GM23248 (cell line): Measurements from ENCODE around the gene ATG16L2. TPM values are rescaled to one million over a fixed set of nuclear protein-coding genes. Genes with fewer than 3 reads are reported as not detected.

Experiments used
- DNase-seq: peaks from one replicate; pipeline ENCODE4 v3.0.0-alpha.2; 2015
- H2AFZ ChIP-seq: fragments of 200-600 bp; sonication (generic); 2 replicates; pipeline ENCODE4 v1.6.1; 2016; ENCODE audit warnings: antibody characterized with exemption
- H3F3A ChIP-seq: fragments of 200-600 bp; sonication (generic); 2 replicates; pipeline ENCODE4 v1.6.1; 2016; ENCODE audit warnings: mild to moderate bottlenecking, antibody characterized with exemption, mixed run types; ENCODE audit not compliant: insufficient read depth
- H3K27ac ChIP-seq: fragments of 200-600 bp; sonication (generic); 2 replicates; pipeline ENCODE4 v1.5.1; 2016; ENCODE audit warnings: mild to moderate bottlenecking
- H3K27me3 ChIP-seq: fragments of 200-600 bp; sonication (generic); replicated peaks from 2 replicates; pipeline ENCODE4 v1.6.1; 2016; ENCODE audit warnings: mild to moderate bottlenecking; ENCODE audit not compliant: insufficient read depth
- H3K36me3 ChIP-seq: fragments of 200-600 bp; sonication (generic); 2 replicates; pipeline ENCODE4 v1.6.1; 2016; ENCODE audit warnings: low read depth, mild to moderate bottlenecking
- H3K4me1 ChIP-seq: fragments of 200-600 bp; sonication (generic); 2 replicates; pipeline ENCODE4 v1.6.1; 2016; ENCODE audit warnings: mild to moderate bottlenecking; ENCODE audit not compliant: insufficient read depth
- H3K4me2 ChIP-seq: fragments of 200-600 bp; sonication (generic); one replicate; pipeline ENCODE4 v1.6.1; 2016; ENCODE audit warnings: mild to moderate bottlenecking; ENCODE audit not compliant: unreplicated experiment
- H3K4me3 ChIP-seq: fragments of 200-600 bp; sonication (generic); 2 replicates; pipeline ENCODE4 v1.5.1; 2016; ENCODE audit warnings: mild to moderate bottlenecking
- H3K79me2 ChIP-seq: fragments of 200-600 bp; sonication (generic); 2 replicates; pipeline ENCODE4 v1.6.1; 2016; ENCODE audit warnings: mild to moderate bottlenecking; ENCODE audit not compliant: insufficient read depth
- H3K9ac ChIP-seq: fragments of 200-600 bp; sonication (generic); 2 replicates; pipeline ENCODE4 v1.6.1; 2016; ENCODE audit warnings: mild to moderate bottlenecking
- H3K9me2 ChIP-seq: fragments of 200-600 bp; sonication (generic); 2 replicates; pipeline ENCODE4 v1.6.1; 2016; ENCODE audit warnings: mixed run types, mild to moderate bottlenecking, moderate library complexity; ENCODE audit not compliant: insufficient read depth
- H3K9me3 ChIP-seq: fragments of 200-600 bp; sonication (generic); one replicate; pipeline ENCODE4 v1.6.1; 2017; ENCODE audit warnings: low read depth
- H4K20me1 ChIP-seq: fragments of 200-600 bp; sonication (generic); 2 replicates; pipeline ENCODE4 v1.6.0; 2016; ENCODE audit not compliant: insufficient read depth
- EZH2 ChIP-seq: fragments of 200-600 bp; sonication (generic); IDR thresholded peaks from 2 replicates; pipeline ENCODE4 v1.6.1; 2018; ENCODE audit warnings: antibody characterized with exemption, mild to moderate bottlenecking; ENCODE audit not compliant: insufficient read depth, poor library complexity, severe bottlenecking
- EZH2phosphoT487 ChIP-seq: fragments of 200-600 bp; sonication (generic); IDR thresholded peaks from 2 replicates; pipeline ENCODE4 v1.6.1; 2018; ENCODE audit warnings: antibody characterized with exemption, moderate library complexity, mild to moderate bottlenecking, low read depth; ENCODE audit not compliant: insufficient read depth
- WGBS, 2 experiments: methylation state at CpG; one replicate each; pipeline ENCODE4 v1.1.6; 2015 to 2017; ENCODE audit warnings: low lambda C conversion rate in 2 of 2, low coverage in 1 of 2; ENCODE audit errors: missing lambda C conversion rate in 2 of 2; 5-methylcytosine and 5-hydroxymethylcytosine counted together
- in situ Hi-C: fragments of 300-500 bp; cut with MboI; formaldehyde crosslinking; loops from 2 replicates; pipeline ENCODE4 v1.15.0; 2020
- polyA plus RNA-seq: library from polyadenylated mRNA; unstranded; fragments of >200 nt; fragmentation: Nextera tagmentation; extraction: Ambion mirVana; gene quantifications from 2 replicates; pipeline ENCODE4 v1.2.1, GENCODE V29; 2016
- total RNA-seq: library from RNA; depleted of rRNA; stranded (reverse); fragments of >200 nt; shearing (Covaris generic); gene quantifications from 2 replicates; pipeline ENCODE4 v1.2.3, GENCODE V29; 2014

ATG16L2 gene
- total and polyA plus RNA-seq, 2 experiments from 2014 or later, result 12.3 to 14.3 TPM

DNA sequence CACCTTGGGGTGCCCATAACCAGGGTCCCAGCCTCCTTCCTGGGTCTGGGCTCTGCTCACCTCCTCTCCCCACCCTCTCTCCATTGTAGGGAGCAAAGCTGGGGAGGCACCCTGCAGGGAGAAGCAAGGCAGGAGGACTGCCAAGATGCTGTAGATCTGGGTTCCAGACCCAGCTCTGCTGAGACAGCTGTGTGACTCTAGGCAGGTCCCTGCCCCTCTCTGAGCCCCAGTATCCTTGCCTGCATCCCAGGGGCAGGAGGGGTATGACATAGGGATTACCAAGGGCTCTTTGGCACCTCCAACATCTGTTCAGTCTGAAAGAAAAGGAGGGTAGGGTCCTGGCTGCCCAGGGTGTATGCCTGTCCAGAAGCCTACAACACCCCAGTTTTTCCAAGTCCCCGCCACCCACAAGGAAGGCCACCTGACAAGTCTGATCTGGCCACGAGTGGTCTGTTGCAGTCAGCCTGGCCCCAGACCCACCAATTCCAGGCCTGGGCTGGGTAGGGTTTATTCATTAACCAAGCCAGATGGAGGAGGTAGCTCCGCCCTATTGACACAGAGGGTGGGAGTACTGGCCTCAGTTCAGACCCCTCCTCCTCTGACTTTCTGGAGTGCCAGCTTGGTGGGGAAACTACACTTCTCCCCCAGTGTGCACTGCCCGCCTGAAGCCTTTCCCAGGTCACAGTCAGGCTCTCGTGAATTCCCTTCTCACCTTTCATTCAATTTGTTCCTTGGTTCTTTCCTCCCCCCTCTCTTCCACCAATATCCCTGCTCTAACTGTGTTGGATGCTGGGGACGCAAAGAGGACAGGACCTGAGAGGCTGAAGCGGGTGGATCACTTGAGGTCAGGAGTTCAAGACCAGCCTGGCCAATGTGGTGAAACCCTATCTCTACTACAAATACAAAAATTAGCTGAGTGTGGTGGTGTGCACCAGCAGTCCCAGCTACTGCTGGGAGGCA lies 35.4 kb upstream of the ATG16L2 start:
- Histone ChIP-seq H3K36me3 (no peaks in the 10 kb centered on the region), H3K27me3 (no peaks in the 10 kb centered on the region), H3F3A (peaks cover 2% of the 10 kb centered on the region), H3K9me3 (no peaks in the 10 kb centered on the region), H3K79me2 (no peaks in the 10 kb centered on the region), H3K9ac (no peak overlapping the region), H3K27ac (no peak overlapping the region), H3K4me2 (no peak overlapping the region), H3K4me3 (no peak overlapping the region), H2AFZ (no peak overlapping the region), H4K20me1 (no peaks in the 10 kb centered on the region), H3K9me2 (no peaks in the 10 kb centered on the region), H3K4me1 (peaks cover 2% of the 10 kb centered on the region; the same call in 1 of the 2 replicates)
- WGBS, 2 experiments, result 91 to 96% methylated on average over 7 of the region's 7 CpGs
- TF ChIP-seq EZH2, result no peak
- no peak for TF ChIP-seq EZH2phosphoT487
- no peak for DNase-seq
- in situ Hi-C loops, result no loop called here

DNA sequence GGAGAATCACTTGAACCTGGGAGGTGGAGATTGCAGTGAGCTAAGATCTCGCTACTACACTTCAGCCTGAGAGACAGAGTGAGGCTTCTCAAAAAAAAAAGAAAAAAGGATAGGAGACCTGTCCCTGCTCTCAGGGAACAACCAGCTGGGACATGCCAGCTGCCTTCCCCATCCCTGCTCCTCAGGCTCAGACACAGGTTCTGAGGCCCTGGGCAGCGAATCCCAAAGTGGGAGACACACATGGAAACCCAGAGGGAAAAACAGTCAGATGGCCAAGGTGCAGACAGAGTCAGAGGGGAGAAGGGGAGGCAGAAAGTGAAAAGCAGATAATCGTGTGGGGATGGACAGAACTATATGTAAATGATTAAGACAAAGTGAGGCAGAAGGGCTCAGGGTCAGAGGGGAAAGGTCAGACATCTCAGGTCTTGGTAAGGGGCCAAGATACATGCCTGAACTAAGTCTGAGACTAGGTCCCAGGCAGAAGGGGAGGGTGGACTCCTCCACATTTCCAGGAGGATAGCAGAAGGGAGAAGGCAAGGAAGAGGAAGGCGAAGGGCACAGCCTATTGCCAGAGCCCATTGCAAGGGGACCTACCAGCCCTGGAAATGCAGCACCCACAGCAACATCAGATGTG lies 34.6 kb upstream of the ATG16L2 start:
- DNase-seq, result no peak
- no peaks in the 10 kb centered on the region for H3K9me2 ChIP-seq
- H3K9me3 ChIP-seq, result no peaks in the 10 kb centered on the region
- H3K4me3 ChIP-seq, result no peak overlapping the region
- no peak overlapping the region for H2AFZ ChIP-seq
- no peaks in the 10 kb centered on the region for H3F3A ChIP-seq
- TF ChIP-seq EZH2 (no peak), EZH2phosphoT487 (no peak)
- H3K79me2 ChIP-seq, result no peaks in the 10 kb centered on the region
- no peak overlapping the region for H3K9ac ChIP-seq
- no peak overlapping the region for H3K27ac ChIP-seq
- no peaks in the 10 kb centered on the region for H4K20me1 ChIP-seq
- H3K4me2 ChIP-seq, result no peak overlapping the region
- H3K4me1 ChIP-seq, result no peaks in the 10 kb centered on the region
- 82 to 86% methylated on average over 4 of the region's 4 CpGs for WGBS, 2 experiments
- H3K36me3 ChIP-seq, result no peaks in the 10 kb centered on the region
- in situ Hi-C loops, result no loop called here
- H3K27me3 ChIP-seq, result no peaks in the 10 kb centered on the region

DNA sequence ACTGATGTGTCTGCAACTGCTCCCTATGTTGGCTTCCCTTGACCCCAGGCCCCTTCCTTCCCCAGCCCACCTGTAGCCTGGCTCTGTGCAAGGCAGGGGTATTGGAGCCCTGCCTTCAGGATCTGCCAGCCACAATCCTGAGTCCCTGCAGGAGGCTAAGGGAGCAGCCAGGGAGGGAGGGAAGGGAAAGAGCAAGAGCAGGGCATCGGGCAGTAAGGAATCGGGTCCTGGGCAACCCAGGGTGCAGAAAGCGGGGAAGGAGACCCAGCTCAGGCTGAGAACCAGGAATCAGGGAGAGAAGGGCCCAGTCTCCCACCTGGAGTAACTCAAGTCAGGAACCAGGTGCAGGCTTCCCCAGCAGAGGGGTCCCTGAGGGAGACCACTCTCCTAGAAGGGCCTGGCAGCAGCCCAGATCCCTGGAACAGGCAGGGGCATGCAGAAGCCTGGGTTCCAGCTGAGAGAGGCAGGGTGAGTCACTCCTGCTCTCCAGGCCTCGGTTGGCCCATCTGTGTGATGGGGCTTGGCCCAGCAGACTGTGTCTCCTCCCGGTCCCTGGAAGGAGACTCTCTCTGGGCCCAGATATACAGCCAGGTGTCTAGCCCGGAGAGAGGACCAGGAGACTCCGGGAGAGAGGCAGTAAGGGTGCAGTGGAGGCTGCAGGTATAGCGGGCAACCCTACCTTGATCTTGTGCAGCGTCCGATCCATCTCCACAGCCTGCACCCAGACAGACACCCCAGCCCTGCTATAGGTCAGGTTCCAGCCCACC lies 33.7 kb upstream of the ATG16L2 start:
- Histone ChIP-seq H3F3A (no peaks in the 10 kb centered on the region), H3K4me2 (no peak overlapping the region), H3K9me3 (no peaks in the 10 kb centered on the region), H4K20me1 (no peaks in the 10 kb centered on the region), H3K4me1 (no peaks in the 10 kb centered on the region), H3K27me3 (no peaks in the 10 kb centered on the region), H3K9ac (no peak overlapping the region), H3K36me3 (no peaks in the 10 kb centered on the region), H3K27ac (no peak overlapping the region), H3K9me2 (no peaks in the 10 kb centered on the region), H3K4me3 (peak overlapping the region; percentile 54; the same call in 1 of the 2 replicates), H2AFZ (no peak overlapping the region), H3K79me2 (no peaks in the 10 kb centered on the region)
- no peak for DNase-seq
- no peak for TF ChIP-seq EZH2phosphoT487
- no peak for TF ChIP-seq EZH2
- in situ Hi-C loops, result no loop called here
- 92 to 95% methylated on average over 10 of the region's 10 CpGs for WGBS, 2 experiments

DNA sequence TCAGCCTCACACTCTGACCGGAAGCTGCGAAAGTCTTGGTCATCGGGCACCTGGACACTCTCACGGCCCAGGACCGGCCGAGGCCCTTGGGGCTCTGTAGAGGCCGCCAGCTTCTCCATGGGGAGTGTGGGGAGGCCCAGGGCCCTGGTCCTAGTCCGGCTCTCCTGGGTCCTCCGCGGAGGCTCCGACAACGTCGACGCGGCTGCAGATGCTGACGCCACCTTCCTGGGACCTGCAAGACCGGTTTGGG lies 33.2 kb upstream of the ATG16L2 start:
- TF ChIP-seq EZH2phosphoT487, result no peak
- TF ChIP-seq EZH2, result no peak
- WGBS, 2 experiments, result 35 to 43% methylated on average over 15 to 17 of the region's 17 CpGs
- H3K4me2 ChIP-seq, result peak overlapping the region; percentile 76
- H2AFZ ChIP-seq, result peak overlapping the region; percentile 58; the same call in 1 of the 2 replicates
- in situ Hi-C loops, result no loop called here
- no peak overlapping the region for H3K27ac ChIP-seq
- H3K27me3 ChIP-seq, result no peaks in the 10 kb centered on the region
- H3K4me3 ChIP-seq, result peak overlapping the region; percentile 54
- H3K36me3 ChIP-seq, result no peaks in the 10 kb centered on the region
- H3K4me1 ChIP-seq, result no peaks in the 10 kb centered on the region
- DNase-seq, result no peak
- no peaks in the 10 kb centered on the region for H3F3A ChIP-seq
- no peaks in the 10 kb centered on the region for H3K9me2 ChIP-seq
- H3K9me3 ChIP-seq, result no peaks in the 10 kb centered on the region
- no peaks in the 10 kb centered on the region for H4K20me1 ChIP-seq
- H3K79me2 ChIP-seq, result no peaks in the 10 kb centered on the region
- peak overlapping the region; percentile 26; the same call in 1 of the 2 replicates for H3K9ac ChIP-seq
